Vagina (tissue), 2 donors: Measurements from ENCODE around the gene SFMBT2.

Experiments
- POLR2AphosphoS5 ChIP-seq, 2 donors: sonication (generic); formaldehyde crosslinking; IDR thresholded peaks; one replicate each; pipeline ENCODE4 v1.9.0; 2017; ENCODE audit warnings: antibody characterized with exemption in 2 of 2, mild to moderate bottlenecking in 2 of 2, low read depth in 1 of 2; ENCODE audit not compliant: insufficient read depth in 1 of 2
- TF ChIP-seq, protein P1 (sequence below), 3 experiments: fragments of 450-650 bp in 2 of 3; fragments of 200-600 bp in 1 of 3; sonication (generic) in 1 of 3; IDR thresholded peaks; one replicate each; pipeline ENCODE4 v1.5.1; 2017 to 2019; ENCODE audit warnings: antibody characterized with exemption in 3 of 3, mild to moderate bottlenecking in 2 of 3, moderate library complexity in 2 of 3

DNA sequence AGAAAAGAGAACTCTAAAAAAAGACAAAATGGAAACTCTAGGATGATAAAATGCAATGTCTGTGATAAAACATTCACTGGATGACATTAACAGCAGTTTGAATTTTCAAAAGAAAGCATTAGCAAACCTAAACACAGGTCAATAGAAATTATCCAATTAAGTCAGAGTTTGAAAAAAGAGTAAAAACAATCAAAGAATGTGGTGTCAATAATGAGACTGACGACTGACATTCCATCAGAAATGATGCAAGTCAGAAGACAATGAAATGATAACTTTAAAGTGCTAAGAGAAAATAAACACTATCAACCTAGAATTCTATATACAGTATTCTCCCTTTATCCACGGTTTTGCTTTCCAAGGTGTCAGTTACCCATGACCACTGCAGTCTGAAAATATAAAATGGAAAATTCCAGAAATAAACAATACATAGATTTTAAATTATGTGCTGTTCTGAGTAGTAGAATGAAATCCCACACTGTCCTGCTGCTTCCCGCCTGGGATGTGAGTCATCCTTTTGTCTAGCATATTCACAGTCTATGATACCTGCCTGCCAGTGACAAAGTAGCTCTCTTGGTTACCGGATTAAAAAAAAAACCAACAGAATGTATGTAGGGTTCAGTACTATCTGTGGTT is 38.3 kb upstream of the SFMBT2 start:
- no peak for TF ChIP-seq POLR2AphosphoS5 (IDR thresholded peaks at IDR 0.05; ENCODE audit: insufficient read depth in 1 of 2, low read depth in 1 of 2)
- TF ChIP-seq, protein P1, sequence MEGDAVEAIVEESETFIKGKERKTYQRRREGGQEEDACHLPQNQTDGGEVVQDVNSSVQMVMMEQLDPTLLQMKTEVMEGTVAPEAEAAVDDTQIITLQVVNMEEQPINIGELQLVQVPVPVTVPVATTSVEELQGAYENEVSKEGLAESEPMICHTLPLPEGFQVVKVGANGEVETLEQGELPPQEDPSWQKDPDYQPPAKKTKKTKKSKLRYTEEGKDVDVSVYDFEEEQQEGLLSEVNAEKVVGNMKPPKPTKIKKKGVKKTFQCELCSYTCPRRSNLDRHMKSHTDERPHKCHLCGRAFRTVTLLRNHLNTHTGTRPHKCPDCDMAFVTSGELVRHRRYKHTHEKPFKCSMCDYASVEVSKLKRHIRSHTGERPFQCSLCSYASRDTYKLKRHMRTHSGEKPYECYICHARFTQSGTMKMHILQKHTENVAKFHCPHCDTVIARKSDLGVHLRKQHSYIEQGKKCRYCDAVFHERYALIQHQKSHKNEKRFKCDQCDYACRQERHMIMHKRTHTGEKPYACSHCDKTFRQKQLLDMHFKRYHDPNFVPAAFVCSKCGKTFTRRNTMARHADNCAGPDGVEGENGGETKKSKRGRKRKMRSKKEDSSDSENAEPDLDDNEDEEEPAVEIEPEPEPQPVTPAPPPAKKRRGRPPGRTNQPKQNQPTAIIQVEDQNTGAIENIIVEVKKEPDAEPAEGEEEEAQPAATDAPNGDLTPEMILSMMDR (IDR thresholded peaks at IDR 0.05): no peak
